ENCODE measurements around the gene PHLDB2.

DNA sequence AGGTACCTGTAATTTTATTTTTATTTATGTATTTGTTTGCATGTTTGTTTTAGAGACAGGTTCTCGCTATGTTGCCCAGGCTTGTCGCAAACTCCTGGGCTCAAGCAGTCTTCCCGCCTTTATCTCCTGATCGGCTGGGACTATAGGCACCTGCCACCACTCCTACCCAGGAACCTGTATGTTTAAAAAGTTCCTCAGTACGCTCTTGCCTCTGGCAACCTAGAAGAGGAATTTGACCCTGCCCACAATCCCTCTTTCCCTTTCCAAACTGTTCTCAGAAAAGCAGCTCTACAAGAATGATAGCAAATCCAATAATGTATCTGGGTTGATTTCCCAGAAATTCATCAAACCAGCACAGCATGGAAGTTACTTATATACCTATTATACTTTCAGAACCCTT is 20.9 kb upstream of the PHLDB2 start:
- TF ChIP-seq FOXP2 (optimal IDR thresholded peaks at IDR 0.05; ENCODE audit: borderline replicate concordance, extremely low read depth, extremely low read length, insufficient read depth) (no peak), TAF1 (IDR thresholded peaks at IDR 0.05; ENCODE audit: borderline replicate concordance, insufficient read depth, low read length) (no peak)
